ENCODE measurements around the gene JADE3.
A peak's percentile ranks its signal among the peaks of the same experiment; 100 is the strongest.

JADE3 gene

GRCh38 chrX:46910415-46910814 lies 1.8 kb upstream of the JADE3 start:
- Histone ChIP-seq H4K12ac (ENCODE audit: low read depth, low read length) (no peak overlapping the region), H2BK5ac (ENCODE audit: low read depth, low read length, poor library complexity) (no peak overlapping the region), H3K18ac (ENCODE audit: low read length) (no peak overlapping the region), H3K27ac (ENCODE audit: low read depth, low read length) (no peak overlapping the region), H2AK5ac (ENCODE audit: low read length) (no peak overlapping the region), H4K8ac (ENCODE audit: low read depth, low read length) (no peak overlapping the region), H3K9me3 (ENCODE audit: insufficient read depth, low read depth, low read length) (no peaks in the 10 kb centered on the region), H2AFZ (ENCODE audit: insufficient read depth, low read length, poor library complexity) (no peak overlapping the region), H3K36me3 (ENCODE audit: control insufficient read depth in 1 of 2, insufficient read depth in 2 of 2, low read length in 2 of 2) (no peaks in the 10 kb centered on the region), H3K79me1 (ENCODE audit: low read length) (peaks cover 13% of the 10 kb centered on the region), H3K79me2 (ENCODE audit: control insufficient read depth, insufficient read depth, low read length, poor library complexity) (peaks cover 12% of the 10 kb centered on the region), H2BK12ac (ENCODE audit: low read length) (no peak overlapping the region), H3K9ac (ENCODE audit: low read length) (no peak overlapping the region), H3K4me1 (ENCODE audit: control insufficient read depth in 1 of 2, insufficient read depth in 2 of 2, low read length in 2 of 2) (peaks cover 0 to 7% of the 10 kb centered on the region in 2 experiments), H3K27me3 (ENCODE audit: insufficient read depth, low read length) (no peaks in the 10 kb centered on the region), H3K4ac (ENCODE audit: low read depth, low read length) (no peak overlapping the region), H3K4me3 (ENCODE audit: low read depth, low read length) (no peak overlapping the region), H3K23ac (ENCODE audit: low read length) (no peak overlapping the region), H3K14ac (ENCODE audit: low read length) (no peak overlapping the region), H4K91ac (ENCODE audit: low read depth, low read length) (no peak overlapping the region), H3K4me2 (ENCODE audit: low read length) (no peak overlapping the region), H2BK120ac (ENCODE audit: insufficient read depth, low read length, poor library complexity) (no peak overlapping the region)
- WGBS (ENCODE audit: extremely low coverage, insufficient coverage, insufficient read length): no CpG with 5 or more reads among the region's 3 CpGs
- DNase-seq: no peak

GRCh38 chrX:46912603-46913491 lies 626 bp downstream of the JADE3 start:
- Histone ChIP-seq H2BK120ac (ENCODE audit: insufficient read depth, low read length, poor library complexity) (peak overlapping the region; percentile 90), H2AK5ac (ENCODE audit: low read length) (peak overlapping the region; percentile 96), H3K4me3 (ENCODE audit: low read depth, low read length) (peak overlapping the region; percentile 86), H3K4me2 (ENCODE audit: low read length) (peak overlapping the region; percentile 83), H4K8ac (ENCODE audit: low read depth, low read length) (peak overlapping the region; percentile 77), H3K4ac (ENCODE audit: low read depth, low read length) (peak overlapping the region; percentile 97), H3K4me1 (ENCODE audit: control insufficient read depth in 1 of 2, insufficient read depth in 2 of 2, low read length in 2 of 2) (peaks cover 0 to 7% of the 10 kb centered on the region in 2 experiments), H3K18ac (ENCODE audit: low read length) (peak overlapping the region; percentile 97), H2AFZ (ENCODE audit: insufficient read depth, low read length, poor library complexity) (peak overlapping the region; percentile 2), H3K14ac (ENCODE audit: low read length) (peak overlapping the region; percentile 96), H3K9ac (ENCODE audit: low read length) (peak overlapping the region; percentile 87), H3K9me3 (ENCODE audit: insufficient read depth, low read depth, low read length) (no peaks in the 10 kb centered on the region), H3K79me1 (ENCODE audit: low read length) (peaks cover 13% of the 10 kb centered on the region), H3K79me2 (ENCODE audit: control insufficient read depth, insufficient read depth, low read length, poor library complexity) (peaks cover 20% of the 10 kb centered on the region), H3K23ac (ENCODE audit: low read length) (no peak overlapping the region), H3K27ac (ENCODE audit: low read depth, low read length) (peak overlapping the region; percentile 94), H2BK12ac (ENCODE audit: low read length) (peak overlapping the region; percentile 53), H2BK5ac (ENCODE audit: low read depth, low read length, poor library complexity) (peak overlapping the region; percentile 95), H4K91ac (ENCODE audit: low read depth, low read length) (peak overlapping the region; percentile 95), H3K27me3 (ENCODE audit: insufficient read depth, low read length) (no peaks in the 10 kb centered on the region), H4K12ac (ENCODE audit: low read depth, low read length) (peak overlapping the region; percentile 85), H3K36me3 (ENCODE audit: control insufficient read depth in 1 of 2, insufficient read depth in 2 of 2, low read length in 2 of 2) (no peaks in the 10 kb centered on the region)
- WGBS (ENCODE audit: extremely low coverage, insufficient coverage, insufficient read length): no CpG with 5 or more reads among the region's 109 CpGs
- peak; percentile 22 to 54 for DNase-seq

DNA sequence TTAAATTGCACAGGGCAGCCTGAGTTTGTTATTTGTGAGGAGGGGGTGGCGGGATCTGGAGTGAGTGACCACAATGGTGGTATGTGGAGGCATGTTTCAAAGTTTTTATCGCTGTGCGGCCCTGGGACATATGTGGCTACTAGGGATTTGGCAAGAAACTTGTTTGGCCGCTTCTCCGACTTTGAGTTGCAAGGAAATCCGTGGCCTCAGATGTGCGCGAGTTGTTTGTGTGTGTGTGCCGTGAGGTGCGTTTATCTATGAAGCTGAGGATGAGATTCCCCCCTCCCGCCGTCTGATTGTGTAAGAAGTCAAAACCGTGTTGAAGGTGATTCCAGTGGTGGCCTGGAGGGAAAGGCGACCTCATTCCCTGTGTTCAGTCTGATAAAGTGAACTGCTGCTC lies 1.4 kb downstream of the JADE3 start:
- H4K8ac ChIP-seq (ENCODE audit: low read depth, low read length): peak overlapping the region; percentile 56
- H3K9me3 ChIP-seq (ENCODE audit: insufficient read depth, low read depth, low read length): no peaks in the 10 kb centered on the region
- peaks cover 13% of the 10 kb centered on the region for H3K79me1 ChIP-seq (ENCODE audit: low read length)
- peak; percentile 88 to 89 for DNase-seq
- no peak overlapping the region for H2AFZ ChIP-seq (ENCODE audit: insufficient read depth, low read length, poor library complexity)
- H3K79me2 ChIP-seq (ENCODE audit: control insufficient read depth, insufficient read depth, low read length, poor library complexity): peaks cover 22% of the 10 kb centered on the region
- peak overlapping the region; percentile 28 for H4K91ac ChIP-seq (ENCODE audit: low read depth, low read length)
- peak overlapping the region; percentile 80 for H3K4ac ChIP-seq (ENCODE audit: low read depth, low read length)
- no peak overlapping the region for H3K23ac ChIP-seq (ENCODE audit: low read length)
- peak overlapping the region; percentile 83 for H3K4me2 ChIP-seq (ENCODE audit: low read length)
- H3K27ac ChIP-seq (ENCODE audit: low read depth, low read length): peak overlapping the region; percentile 94
- H2BK120ac ChIP-seq (ENCODE audit: insufficient read depth, low read length, poor library complexity): no peak overlapping the region
- peak overlapping the region; percentile 29 for H2AK5ac ChIP-seq (ENCODE audit: low read length)
- H3K14ac ChIP-seq (ENCODE audit: low read length): peak overlapping the region; percentile 51
- H3K18ac ChIP-seq (ENCODE audit: low read length): peak overlapping the region; percentile 37
- peaks cover 0 to 9% of the 10 kb centered on the region in 2 experiments for H3K4me1 ChIP-seq (ENCODE audit: control insufficient read depth in 1 of 2, insufficient read depth in 2 of 2, low read length in 2 of 2)
- peak overlapping the region; percentile 69 for H3K4me3 ChIP-seq (ENCODE audit: low read depth, low read length)
- WGBS (ENCODE audit: extremely low coverage, insufficient coverage, insufficient read length): no CpG with 5 or more reads among the region's 14 CpGs
- no peak overlapping the region for H4K12ac ChIP-seq (ENCODE audit: low read depth, low read length)
- H2BK12ac ChIP-seq (ENCODE audit: low read length): no peak overlapping the region
- no peaks in the 10 kb centered on the region for H3K27me3 ChIP-seq (ENCODE audit: insufficient read depth, low read length)
- no peaks in the 10 kb centered on the region for H3K36me3 ChIP-seq (ENCODE audit: control insufficient read depth in 1 of 2, insufficient read depth in 2 of 2, low read length in 2 of 2)
- H3K9ac ChIP-seq (ENCODE audit: low read length): peak overlapping the region; percentile 27
- H2BK5ac ChIP-seq (ENCODE audit: low read depth, low read length, poor library complexity): peak overlapping the region; percentile 95

GRCh38 chrX:46916273-46916672 lies 4.1 kb downstream of the JADE3 start:
- H3K36me3 ChIP-seq (ENCODE audit: control insufficient read depth in 1 of 2, insufficient read depth in 2 of 2, low read length in 2 of 2): no peaks in the 10 kb centered on the region
- no peak overlapping the region for H3K9ac ChIP-seq (ENCODE audit: low read length)
- H2AK5ac ChIP-seq (ENCODE audit: low read length): no peak overlapping the region
- no peak for DNase-seq
- H3K4ac ChIP-seq (ENCODE audit: low read depth, low read length): peak overlapping the region; percentile 83
- peaks cover 23% of the 10 kb centered on the region for H3K79me2 ChIP-seq (ENCODE audit: control insufficient read depth, insufficient read depth, low read length, poor library complexity)
- H3K23ac ChIP-seq (ENCODE audit: low read length): no peak overlapping the region
- H2BK12ac ChIP-seq (ENCODE audit: low read length): no peak overlapping the region
- no peak overlapping the region for H4K8ac ChIP-seq (ENCODE audit: low read depth, low read length)
- H3K4me3 ChIP-seq (ENCODE audit: low read depth, low read length): no peak overlapping the region
- no peak overlapping the region for H3K4me2 ChIP-seq (ENCODE audit: low read length)
- no peak overlapping the region for H3K14ac ChIP-seq (ENCODE audit: low read length)
- no peak overlapping the region for H4K91ac ChIP-seq (ENCODE audit: low read depth, low read length)
- no peak overlapping the region for H4K12ac ChIP-seq (ENCODE audit: low read depth, low read length)
- WGBS (ENCODE audit: extremely low coverage, insufficient coverage, insufficient read length): no CpG with 5 or more reads among the region's 2 CpGs
- H2AFZ ChIP-seq (ENCODE audit: insufficient read depth, low read length, poor library complexity): no peak overlapping the region
- peaks cover 0 to 10% of the 10 kb centered on the region in 2 experiments for H3K4me1 ChIP-seq (ENCODE audit: control insufficient read depth in 1 of 2, insufficient read depth in 2 of 2, low read length in 2 of 2)
- H3K27ac ChIP-seq (ENCODE audit: low read depth, low read length): no peak overlapping the region
- no peaks in the 10 kb centered on the region for H3K27me3 ChIP-seq (ENCODE audit: insufficient read depth, low read length)
- no peak overlapping the region for H3K18ac ChIP-seq (ENCODE audit: low read length)
- no peak overlapping the region for H2BK5ac ChIP-seq (ENCODE audit: low read depth, low read length, poor library complexity)
- H2BK120ac ChIP-seq (ENCODE audit: insufficient read depth, low read length, poor library complexity): no peak overlapping the region
- H3K79me1 ChIP-seq (ENCODE audit: low read length): peaks cover 13% of the 10 kb centered on the region
- no peaks in the 10 kb centered on the region for H3K9me3 ChIP-seq (ENCODE audit: insufficient read depth, low read depth, low read length)
